Activated naive CD4-positive, alpha-beta T cell treated with Interleukin-2 at 50 U/mL for 16 hours (primary cell): Measurements from ENCODE around the gene GNG13.

Experiments used
- DNase-seq: peaks from one replicate; pipeline ENCODE4 v3.0.0-alpha.2; 2020

Gene GNG13

GRCh38 chr16:813204-813915, 12.8 kb upstream of the GNG13 start:
- DNase-seq, result peak; percentile 57

GRCh38 chr16:808085-808386, 7.5 kb upstream of the GNG13 start:
- DNase-seq, result no peak

GRCh38 chr16:807347-808084, 7.0 kb upstream of the GNG13 start:
- DNase-seq, result peak; percentile 87

GRCh38 chr16:805474-805873, 4.9 kb upstream of the GNG13 start:
- DNase-seq, result no peak

- no peak for DNase-seq
These were observed 3.9 kb upstream of the GNG13 start for GRCh38 chr16:804193-805048.

GRCh38 chr16:803754-804080, 3.2 kb upstream of the GNG13 start:
- no peak for DNase-seq

GRCh38 chr16:802914-803753, 2.6 kb upstream of the GNG13 start:
- no peak for DNase-seq

- DNase-seq, result no peak
These were observed 1.9 kb upstream of the GNG13 start for GRCh38 chr16:802461-802860.

GRCh38 chr16:801584-802363, 1.2 kb upstream of the GNG13 start:
- DNase-seq, result no peak

- no peak for DNase-seq
These were observed 439 bp upstream of the GNG13 start for GRCh38 chr16:800834-801511.

GRCh38 chr16:799111-799947, 1.2 kb downstream of the GNG13 start:
- DNase-seq, result no peak

GRCh38 chr16:798666-799065, 1.9 kb downstream of the GNG13 start:
- DNase-seq, result no peak

GRCh38 chr16:797686-798085, 2.8 kb downstream of the GNG13 start:
- no peak for DNase-seq

- no peak for DNase-seq
These were observed 3.5 kb downstream of the GNG13 start for GRCh38 chr16:797120-797420.

GRCh38 chr16:796296-797119, 4.0 kb downstream of the GNG13 start:
- no peak for DNase-seq

GRCh38 chr16:795580-796229, 4.8 kb downstream of the GNG13 start:
- DNase-seq, result no peak

GRCh38 chr16:794853-795466, 5.6 kb downstream of the GNG13 start:
- DNase-seq, result no peak

- no peak for DNase-seq
These were observed 6.3 kb downstream of the GNG13 start for GRCh38 chr16:794091-794822.
